Stimulated activated CD8-positive, alpha-beta memory T cell treated with anti-CD3 and anti-CD28 coated beads, Interleukin-12 subunit alpha, Interleukin-12 subunit beta, amount 100 ng/mL, for 1 hour (primary cell): ENCODE data around the gene CXCR6.

Source experiments
- DNase-seq: peaks from one replicate; pipeline ENCODE4 v3.0.0-alpha.2; 2020; ENCODE audit warnings: low read depth

The CXCR6 gene

DNA sequence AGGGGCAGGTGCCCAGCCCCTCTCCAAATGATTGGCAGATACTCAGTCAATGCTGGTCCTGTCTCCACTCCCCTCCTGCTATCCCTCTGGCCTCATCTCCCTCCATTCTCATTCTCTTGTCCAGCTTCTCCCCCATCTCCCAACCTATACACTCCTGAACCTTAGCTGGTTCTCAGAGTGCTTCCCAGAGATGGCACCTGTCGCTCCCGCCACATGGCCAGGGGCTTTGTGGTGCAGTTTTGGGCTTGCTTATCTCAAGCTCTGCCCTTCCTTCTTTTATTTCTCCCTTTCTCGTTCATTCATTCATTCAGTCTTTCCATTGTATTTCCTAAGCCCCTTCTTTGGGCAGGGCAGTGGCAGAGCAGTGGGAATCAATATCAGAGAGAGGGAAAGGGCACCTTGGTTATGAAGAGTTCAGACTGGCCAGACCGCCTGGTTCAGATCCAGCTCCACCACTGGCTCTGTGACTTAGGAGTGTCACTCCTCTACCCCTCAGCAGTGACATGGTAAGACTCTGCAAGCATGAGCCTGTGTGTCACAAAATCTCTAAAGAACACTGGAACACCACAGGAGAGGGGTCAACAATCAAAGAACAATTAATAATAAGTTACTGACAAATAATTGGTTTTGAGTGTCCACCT, 20.2 kb upstream of the CXCR6 start:
- no peak for DNase-seq

DNA sequence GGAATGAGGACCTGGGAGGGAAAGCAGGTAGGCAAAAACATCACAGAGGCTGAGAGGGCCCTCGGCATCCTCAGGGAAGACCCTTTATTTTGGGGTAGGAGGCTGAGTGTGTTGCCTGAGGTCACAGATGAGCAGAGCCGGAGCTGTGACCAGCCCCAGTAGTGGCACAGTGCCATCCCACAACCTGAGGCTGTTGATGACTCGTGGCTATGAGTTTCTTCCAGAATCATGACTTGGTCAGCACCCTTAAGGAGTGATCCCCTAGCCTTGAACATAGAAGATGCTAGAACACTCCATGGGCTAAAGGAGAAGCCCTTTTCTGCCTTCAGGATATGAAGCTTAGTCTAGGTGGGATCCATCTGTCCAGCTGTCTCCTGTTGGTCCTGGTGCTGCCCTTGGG, 19.5 kb upstream of the CXCR6 start:
- no peak for DNase-seq

DNA sequence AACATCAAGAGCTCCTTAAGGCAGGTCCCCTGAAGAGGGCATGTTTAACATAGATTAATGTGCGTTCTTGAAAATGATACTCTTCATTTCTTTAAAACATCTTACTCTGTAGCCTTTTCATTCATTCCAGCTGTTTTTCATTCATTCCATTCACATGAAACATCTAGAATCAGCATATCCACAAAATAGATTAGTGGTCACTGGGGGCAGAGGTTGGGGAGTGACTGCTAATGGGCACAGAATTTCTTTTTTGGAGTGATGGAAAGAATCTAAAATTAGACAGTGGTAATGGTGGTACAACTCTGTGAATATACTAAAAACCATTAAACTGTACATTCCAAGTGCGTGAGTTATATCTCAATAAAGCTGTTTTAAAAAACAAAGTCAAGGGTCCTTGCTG, 15.4 kb upstream of the CXCR6 start:
- DNase-seq = no peak

DNA sequence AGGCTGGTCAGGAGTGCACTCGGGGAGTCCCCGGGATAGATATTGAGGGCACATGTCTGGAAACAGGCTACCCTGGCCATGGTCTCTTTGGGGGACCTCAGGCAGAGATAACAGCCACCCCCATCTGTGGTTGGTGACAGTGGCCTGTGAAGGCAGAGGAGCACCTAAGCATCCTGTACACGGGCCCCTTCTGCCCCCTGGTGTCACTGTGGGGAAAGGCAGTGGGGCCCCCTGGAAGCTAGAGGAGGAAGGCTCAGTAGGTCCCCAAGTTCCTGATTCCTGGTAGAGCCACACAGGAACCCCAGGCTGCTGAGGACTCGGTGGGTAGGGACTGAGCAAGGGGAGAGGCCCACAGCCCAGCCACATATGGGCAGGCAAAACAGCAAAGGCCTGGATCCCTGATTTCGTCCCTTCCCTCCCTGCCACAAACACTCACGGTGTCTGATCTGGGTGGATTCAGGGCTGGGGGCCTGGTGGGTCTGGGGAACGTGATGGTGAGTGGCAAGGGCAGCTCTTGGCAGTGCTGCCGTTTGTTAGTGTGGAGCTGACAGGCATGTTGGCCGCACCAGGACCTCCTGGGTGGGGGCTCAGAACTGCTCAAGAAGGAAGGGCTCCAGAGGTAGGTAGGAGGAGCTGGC, 14.1 kb upstream of the CXCR6 start:
- DNase-seq = peak; percentile 31

DNA sequence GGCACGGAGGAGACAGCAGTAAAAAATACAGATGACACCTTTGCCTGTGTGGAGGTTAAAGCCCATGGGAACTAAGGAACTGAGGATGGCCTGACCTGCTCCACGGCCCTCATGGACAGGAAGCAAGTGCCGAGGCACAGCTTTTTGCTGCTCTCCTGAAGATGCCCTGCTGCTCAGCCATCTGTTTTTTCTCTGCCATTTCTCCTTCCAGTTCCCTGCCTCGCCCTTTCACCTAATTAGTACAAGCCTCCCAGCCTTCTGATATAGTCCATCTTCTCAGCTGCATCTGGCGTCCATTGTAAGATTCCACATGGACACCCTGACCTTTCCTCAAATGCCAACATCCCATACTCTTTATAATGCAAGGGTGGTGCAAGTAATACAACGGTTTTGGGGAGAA, 11.8 kb upstream of the CXCR6 start:
- DNase-seq = no peak

DNA sequence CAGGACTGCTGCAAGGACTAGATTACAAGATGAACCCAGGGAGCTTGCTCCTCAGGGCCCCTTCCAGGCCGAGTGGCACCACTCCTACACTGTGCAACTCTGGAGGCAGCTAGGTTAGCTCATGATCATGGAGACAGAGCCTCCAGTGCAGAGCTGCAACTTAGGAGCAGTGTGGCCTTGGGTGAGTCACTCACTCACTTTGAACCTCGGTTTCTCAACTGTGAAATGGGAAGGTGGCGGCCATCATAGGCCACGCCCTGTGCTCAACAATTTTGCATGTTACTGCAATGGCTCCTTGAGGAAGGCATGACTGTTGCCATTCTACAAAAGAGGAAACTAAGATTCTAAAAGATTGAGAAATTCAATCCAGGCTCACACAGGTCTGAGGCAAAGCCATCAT, 11.2 kb upstream of the CXCR6 start:
- no peak for DNase-seq

DNA sequence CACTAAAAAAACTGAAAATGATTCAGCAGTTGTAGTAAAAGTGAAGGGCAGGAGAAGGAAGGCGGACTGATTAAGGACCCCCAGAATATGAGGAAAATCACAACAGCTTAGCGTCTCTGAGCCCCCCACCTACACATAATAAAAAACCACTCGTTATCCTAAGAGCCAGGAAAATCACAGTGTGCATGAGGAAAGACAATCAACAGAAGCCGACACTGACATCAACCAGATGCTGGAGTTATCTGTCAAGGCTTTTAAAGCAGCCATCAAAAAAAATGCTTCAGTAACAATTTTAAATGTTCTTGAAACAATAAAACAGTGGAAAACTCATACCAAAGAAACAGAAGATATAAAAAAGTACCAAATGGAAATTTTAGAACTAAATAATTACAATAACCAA, 9.7 kb upstream of the CXCR6 start:
- DNase-seq = no peak

DNA sequence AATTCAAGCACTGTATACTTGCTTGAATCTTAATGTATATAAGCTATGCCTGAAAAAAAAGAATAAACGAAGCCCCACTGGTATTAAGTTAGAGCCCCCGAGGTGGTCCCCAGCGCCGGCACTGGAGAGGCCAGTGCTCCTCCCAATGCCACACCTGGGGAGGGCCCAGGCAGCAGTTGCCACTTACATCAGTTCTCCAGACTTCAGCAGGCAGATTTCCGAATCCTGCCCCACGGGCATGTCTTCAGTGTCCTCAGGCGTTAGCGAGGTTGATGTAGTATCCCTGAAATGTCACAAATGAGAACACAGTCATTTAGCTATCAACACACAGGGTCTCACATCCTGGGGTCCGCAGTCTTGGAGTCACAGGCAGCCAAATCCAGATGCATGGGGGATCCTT, 7.0 kb upstream of the CXCR6 start:
- no peak for DNase-seq

DNA sequence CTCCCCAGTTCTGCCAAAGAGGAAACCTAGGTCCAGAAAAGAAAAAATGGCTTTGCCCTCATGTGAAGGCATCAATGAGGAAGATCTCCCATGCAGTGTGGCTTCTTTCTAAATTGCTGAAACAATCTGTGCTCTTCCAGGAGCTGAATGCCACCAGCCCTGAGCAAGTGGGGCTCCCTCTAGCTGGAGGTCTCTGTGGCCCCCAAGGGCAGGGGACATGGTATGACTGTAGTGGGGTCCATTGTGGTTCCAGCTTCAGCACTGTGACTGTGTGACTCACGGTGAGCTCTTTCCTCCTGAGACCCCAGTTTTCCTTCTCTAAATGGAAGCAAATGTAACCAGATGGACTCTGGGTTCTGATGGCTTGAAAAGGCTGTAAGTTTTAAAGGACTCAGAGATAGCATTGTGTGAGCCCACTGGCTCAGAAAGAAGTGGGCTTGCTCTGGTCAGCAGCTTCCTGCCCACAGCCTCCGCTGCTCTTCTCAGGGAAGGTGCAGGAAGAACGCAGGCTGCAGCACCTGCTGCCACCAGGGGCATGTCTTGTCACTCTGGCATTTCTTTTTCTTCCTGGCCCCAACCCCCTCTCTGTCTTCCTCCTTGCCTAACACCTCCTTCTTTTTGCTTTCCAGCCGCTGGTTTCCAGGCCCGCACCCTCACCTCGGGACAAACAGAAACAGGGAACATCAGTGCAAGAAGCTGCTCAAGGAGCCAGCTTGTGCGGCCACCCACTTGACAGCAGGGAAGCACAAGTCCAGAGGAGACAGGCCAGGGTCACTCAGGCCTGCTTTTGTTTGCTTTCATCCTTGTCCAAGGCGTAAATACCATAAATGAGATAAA, 5.8 kb upstream of the CXCR6 start:
- DNase-seq = no peak

DNA sequence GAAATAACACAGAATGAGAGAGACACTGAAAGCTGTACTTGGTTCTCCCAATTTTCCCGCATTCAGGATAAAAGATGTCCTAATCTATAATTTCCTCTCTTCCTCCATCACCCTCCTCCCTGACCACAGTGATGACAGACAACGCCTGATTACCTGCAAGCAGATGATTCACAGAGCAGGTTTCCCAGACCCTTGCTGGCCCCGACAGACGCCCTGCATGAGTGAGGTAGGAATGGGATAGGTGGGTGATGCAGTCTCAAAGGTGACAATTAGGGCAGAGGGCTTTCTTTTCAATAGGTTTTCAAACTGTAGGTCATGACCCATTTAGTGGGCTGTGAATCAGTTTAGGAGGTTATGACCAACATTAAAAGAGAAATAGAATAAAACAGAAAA, 5.2 kb upstream of the CXCR6 start:
- DNase-seq = no peak

DNA sequence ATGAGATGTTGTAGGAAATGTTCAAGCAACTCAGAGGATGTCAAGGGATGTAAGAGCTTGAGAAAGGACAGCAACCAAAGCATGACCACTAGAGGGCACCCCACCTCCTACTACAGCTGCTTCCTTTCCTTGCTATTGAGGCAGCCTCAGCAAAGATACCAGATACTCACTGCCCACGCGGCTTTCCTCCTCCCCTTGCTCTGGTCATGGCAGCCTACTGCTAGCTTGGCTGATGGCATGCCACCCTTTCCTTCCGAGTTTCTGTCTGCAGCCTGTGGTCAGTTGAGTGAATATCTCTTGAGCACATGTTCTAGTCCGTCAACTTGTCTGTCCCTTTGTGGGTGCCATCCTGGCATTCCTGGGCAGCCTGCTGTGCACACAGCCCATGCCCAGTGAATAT, 4.4 kb upstream of the CXCR6 start:
- peak; percentile 76 for DNase-seq

DNA sequence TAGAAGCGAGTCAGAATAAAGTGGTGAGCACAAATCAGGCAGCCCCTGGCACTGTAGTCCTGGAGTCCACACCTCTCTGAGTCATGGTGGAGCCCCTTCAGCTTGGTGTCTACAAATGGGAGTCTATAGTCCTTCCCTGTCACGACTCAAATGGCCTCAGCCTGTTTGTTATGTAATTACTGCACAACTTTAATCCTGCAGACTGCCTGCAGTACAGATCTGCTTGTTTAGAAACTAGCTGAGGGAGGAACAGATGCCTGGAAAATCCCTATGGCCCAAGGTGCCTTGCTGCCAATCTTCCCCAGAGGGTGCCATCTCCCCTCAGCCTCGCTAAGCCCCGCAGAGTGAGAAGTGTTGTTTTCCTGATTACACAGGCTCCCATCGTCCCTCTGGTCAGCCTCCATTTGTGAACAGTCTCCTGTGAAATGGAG, 3.9 kb upstream of the CXCR6 start:
- DNase-seq = no peak

DNA sequence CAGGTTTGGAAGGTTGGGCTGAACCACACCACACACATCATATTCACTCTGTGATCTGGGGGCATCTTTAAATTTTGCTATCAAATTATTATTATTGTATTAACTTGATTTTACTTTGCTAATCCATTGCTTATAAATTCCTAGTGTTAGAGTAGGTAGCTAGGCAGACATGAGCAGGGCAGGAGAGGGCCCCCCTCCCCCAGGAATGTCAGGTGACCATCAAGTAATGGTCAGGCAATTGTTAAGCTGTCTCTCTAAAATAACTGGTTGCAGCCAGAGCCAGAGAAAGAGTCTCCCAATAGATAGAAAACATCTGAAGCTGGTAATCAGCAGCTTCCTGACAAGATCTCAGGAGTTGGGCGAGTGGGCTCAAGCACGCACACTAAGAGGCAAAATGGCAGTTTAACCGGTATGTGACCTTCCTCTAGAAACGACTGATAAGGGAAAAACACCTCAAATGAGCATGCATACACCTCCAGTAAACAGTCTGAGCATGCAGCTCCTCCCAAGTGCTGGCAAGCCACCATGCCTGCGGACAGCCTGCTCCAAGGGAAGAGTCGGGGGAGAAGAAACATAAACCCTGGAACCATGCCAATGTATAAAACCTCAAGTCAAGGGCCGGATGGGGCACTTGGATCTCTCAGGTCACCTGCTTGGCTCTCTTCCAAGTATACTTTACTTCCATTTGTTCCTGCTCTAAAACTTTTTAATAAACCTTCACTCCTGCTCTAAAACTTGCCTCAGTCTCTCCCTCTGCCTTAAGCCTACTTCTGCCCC, 3.1 kb upstream of the CXCR6 start:
- DNase-seq = no peak

DNA sequence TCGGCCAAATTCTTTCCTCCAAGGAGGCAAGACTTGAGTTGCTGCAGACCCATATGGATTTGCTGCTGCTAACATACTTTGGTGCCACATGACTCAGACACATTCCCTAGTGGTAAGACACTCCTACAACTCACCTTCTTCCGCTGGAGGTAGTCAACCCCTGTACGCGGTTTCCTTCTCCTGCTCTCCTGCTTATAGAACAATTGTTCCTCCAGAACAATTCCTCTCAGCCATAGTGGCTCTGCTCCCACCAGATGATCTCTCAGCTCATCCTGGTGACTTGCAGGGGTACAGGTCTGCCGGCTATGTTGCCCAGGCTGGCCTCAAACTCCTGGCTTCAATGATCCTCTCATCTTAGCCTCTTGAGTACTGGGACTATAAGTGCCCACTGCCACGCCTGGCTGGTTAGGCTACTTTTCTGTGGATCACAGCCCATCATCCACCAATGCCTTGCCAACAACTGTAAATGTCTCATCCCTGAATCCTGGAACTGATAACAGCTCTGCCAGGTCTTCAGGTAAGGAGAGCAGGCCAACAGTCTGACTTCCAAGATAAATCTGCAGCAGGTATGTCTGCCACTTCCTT, 2.4 kb upstream of the CXCR6 start:
- DNase-seq = no peak

DNA sequence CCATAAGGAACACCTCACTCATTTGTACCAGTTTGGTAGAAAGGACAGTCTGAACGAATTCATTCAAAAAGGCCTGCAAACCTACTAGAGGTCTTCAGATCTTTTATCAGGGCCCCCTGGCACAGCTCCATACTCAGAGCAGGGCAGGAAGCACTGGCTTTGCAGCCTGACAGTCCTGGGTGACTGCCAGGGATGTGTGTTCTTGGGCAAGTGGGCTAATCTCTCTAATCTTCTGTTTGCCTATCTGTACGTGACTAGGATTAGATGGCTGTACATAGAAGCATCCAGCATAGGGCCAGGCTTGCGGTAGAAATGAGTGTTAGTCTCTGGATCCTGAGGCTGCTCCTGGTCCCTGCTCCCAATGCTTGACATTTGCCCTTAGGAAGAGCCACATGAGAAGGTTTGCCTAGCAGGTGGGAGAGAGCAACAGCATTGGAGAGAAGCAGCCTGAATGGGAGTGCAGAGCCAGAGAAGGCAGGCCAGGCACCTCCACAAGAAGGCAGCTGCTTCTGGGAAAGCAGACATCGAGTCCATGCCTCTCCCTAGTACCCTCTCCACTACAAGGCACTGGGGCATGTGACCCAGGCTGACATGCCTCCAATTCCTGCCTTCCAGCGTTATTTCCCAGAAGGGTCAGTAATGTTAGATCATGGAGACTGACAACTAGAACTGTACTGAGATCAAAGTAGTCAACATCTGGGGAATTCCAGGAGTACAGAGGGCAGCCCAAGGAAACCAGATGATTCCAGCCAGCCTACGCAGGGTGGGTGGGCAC, 1.0 kb upstream of the CXCR6 start:
- DNase-seq = no peak

DNA sequence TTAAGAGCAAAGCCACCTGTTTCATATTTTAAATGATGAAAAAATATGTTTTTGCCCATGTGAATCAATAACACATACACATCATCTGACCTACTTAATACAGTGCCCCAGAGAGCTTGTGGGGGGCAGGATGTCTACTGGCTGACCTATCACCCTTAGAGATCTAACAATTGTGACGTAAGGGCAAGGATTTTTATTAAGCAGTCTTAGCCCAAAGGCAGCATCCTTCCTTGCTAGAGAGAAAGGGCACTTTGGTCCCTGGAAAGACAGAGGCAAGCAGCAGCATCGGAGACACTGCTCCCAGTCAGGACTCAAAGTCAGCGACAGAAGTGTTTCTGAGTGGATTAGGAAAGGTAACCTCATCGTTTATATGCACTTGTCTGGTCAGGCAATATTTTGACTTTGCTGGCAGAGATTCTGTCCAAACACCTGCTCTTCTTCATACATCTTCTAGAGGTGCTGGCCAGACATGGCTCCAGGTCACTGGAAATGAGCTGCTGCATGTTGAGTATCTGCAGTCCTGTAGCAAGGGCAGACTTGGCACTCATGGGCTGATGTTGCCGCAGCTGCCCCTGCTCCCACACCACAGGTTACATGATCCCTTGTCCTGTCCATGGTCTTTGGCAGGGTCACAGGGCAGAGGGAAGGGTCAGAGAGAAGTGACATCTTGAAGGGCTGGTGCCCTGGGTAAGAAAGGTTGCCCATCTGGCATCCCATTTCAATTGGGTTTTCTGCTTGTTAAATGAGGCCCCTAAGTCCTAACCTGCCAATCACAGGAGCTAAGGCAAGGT, 1.8 kb downstream of the CXCR6 start:
- no peak for DNase-seq

DNA sequence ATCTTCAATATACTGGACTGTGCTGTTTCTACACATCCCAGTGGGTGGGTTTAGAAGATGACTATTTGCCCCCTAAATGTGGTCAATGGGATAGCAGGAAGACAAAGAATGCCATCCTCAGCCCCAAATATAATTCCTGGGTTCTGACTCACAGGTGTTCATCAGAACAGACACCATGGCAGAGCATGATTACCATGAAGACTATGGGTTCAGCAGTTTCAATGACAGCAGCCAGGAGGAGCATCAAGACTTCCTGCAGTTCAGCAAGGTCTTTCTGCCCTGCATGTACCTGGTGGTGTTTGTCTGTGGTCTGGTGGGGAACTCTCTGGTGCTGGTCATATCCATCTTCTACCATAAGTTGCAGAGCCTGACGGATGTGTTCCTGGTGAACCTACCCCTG, 3.0 kb downstream of the CXCR6 start:
- no peak for DNase-seq

DNA sequence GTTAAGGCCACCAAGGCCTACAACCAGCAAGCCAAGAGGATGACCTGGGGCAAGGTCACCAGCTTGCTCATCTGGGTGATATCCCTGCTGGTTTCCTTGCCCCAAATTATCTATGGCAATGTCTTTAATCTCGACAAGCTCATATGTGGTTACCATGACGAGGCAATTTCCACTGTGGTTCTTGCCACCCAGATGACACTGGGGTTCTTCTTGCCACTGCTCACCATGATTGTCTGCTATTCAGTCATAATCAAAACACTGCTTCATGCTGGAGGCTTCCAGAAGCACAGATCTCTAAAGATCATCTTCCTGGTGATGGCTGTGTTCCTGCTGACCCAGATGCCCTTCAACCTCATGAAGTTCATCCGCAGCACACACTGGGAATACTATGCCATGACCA, 3.6 kb downstream of the CXCR6 start:
- no peak for DNase-seq

DNA sequence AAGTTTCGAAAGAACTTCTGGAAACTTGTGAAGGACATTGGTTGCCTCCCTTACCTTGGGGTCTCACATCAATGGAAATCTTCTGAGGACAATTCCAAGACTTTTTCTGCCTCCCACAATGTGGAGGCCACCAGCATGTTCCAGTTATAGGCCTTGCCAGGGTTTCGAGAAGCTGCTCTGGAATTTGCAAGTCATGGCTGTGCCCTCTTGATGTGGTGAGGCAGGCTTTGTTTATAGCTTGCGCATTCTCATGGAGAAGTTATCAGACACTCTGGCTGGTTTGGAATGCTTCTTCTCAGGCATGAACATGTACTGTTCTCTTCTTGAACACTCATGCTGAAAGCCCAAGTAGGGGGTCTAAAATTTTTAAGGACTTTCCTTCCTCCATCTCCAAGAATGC, 4.1 kb downstream of the CXCR6 start:
- no peak for DNase-seq

DNA sequence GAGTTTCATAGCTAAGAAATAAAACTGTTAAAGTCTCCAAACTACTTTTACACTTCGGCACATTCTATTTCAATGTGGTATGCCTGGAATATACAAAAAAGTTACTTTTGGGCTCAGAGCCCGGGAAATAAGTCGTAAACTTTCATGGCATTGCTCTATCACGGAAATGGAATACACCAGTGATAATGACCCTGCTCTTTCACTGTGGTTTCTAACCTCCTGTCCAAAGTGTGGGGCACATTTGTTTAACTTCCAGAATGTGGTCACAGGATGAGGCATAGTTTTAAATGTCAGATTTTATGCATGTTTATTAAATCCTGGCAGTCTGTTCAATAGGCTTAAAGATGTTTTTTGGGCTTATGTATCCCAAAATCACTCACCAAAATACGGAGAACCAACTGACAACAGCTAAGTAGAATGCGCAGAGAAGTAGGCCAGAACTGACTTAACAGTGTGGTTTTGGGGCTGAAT, 5.1 kb downstream of the CXCR6 start:
- no peak for DNase-seq

DNA sequence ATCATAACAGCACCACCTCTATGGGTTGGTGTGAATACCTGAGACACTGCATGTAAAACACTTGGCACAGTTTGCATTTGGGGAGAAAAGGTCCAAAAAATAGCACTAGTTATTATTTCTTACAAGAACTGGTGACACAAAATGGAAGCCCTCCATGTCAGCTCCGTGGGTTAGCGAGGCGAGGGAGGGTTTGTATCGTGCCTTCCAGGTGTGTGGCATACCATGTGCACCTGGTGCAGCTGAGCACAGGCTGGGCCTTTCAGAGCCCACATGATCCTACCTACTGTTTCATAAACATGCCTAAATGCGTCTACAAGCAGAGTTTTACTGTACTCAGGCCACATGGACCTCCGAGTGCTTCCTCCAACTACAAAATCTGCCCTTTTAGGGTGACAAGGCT, 5.6 kb downstream of the CXCR6 start:
- no peak for DNase-seq
